Measurements from ENCODE around the gene TTC7B.

GRCh38 chr14:90733139-90733808, 83.0 kb downstream of the TTC7B start:
- TF ChIP-seq CTCF (optimal IDR thresholded peaks at IDR 0.05 in 1 of 3, IDR thresholded peaks at IDR 0.05 in 1 of 3, conservative IDR thresholded peaks at IDR 0.05 in 1 of 3; ENCODE audit: extremely low read depth in 1 of 3, insufficient read depth in 2 of 3, low read length in 3 of 3) (no peak), EZH2 (IDR thresholded peaks at IDR 0.05; ENCODE audit: low read length) (no peak)

Data from keratinocyte (primary cell).